A549 (cell line): ENCODE measurements around the gene IGFL3. TPM values are rescaled to one million over a fixed set of nuclear protein-coding genes. Genes with fewer than 3 reads are reported as not detected.

ENCODE experiments used
- ATAC-seq, 2 experiments: fragments of 200-7000 bp in 1 of 2; fragments of >200 bp in 1 of 2; cut with Nextera tagmentation in 1 of 2; cut with Tn5 transposase in 1 of 2; 3 replicates each; pipeline versions ENCODE4 v1.8.0 to v1.9.1; 2018 to 2020; ENCODE audit warnings: mild to moderate bottlenecking in 1 of 2, moderate library complexity in 1 of 2
- CTCF ChIA-PET: fragments of 300-600 bp; sonication (Branson Sonifier 250); formaldehyde crosslinking; extraction: SDS; loops from one replicate; lab custom pipeline; 2021; ENCODE audit warnings: antibody characterized with exemption, inconsistent platforms; lab: Yijun Ruan, JAX
- POLR2A ChIA-PET: fragments of 350-600 bp; formaldehyde crosslinking; extraction: SDS; loops from one replicate; lab custom pipeline; 2021; ENCODE audit warnings: antibody characterized with exemption, inconsistent platforms; lab: Yijun Ruan, JAX
- DNase-seq, 2 experiments: peaks; one replicate each; pipeline versions ENCODE4 v3.0.0 to v3.0.0-alpha.2; 2011 to 2016; ENCODE audit warnings: low read depth in 1 of 2, low spot score in 1 of 2
- FAIRE-seq: peaks from 2 replicates; lab custom pipeline; 2011; peaks lifted over from hg19 to GRCh38; lab: Jason Lieb, UNC
- H3K27ac ChIP-seq, 2 experiments: fragments of >200 bp; sonication (Bioruptor Twin); formaldehyde crosslinking; 3 replicates each; pipeline ENCODE4 v1.5.1; 2016 to 2017
- H3K4me1 ChIP-seq: fragments of >200 bp; sonication (Bioruptor Twin); formaldehyde crosslinking; 3 replicates; pipeline ENCODE4 v1.6.1; 2016
- H3K4me2 ChIP-seq: fragments of >200 bp; sonication (Bioruptor Twin); formaldehyde crosslinking; 3 replicates; pipeline ENCODE4 v1.6.1; 2016
- H3K4me3 ChIP-seq: fragments of >200 bp; sonication (Bioruptor Twin); formaldehyde crosslinking; 3 replicates; pipeline ENCODE4 v1.5.1; 2016
- H3K9me3 ChIP-seq: fragments of >200 bp; sonication (Bioruptor Twin); formaldehyde crosslinking; 3 replicates; pipeline ENCODE4 v1.6.1; 2016
- ATOH8 ChIP-seq: fragments of 250-450 bp; sonication (Bioruptor Pico); IDR thresholded peaks from 2 replicates; pipeline ENCODE4 v1.5.0; 2020; ENCODE audit warnings: low read depth, mild to moderate bottlenecking, moderate library complexity
- BHLHE40 ChIP-seq: IDR thresholded peaks from 2 replicates; pipeline ENCODE4 v1.6.1; 2012; ENCODE audit warnings: low read depth, low read length, inconsistent platforms
- EHF ChIP-seq: fragments of 250-450 bp; sonication (Bioruptor Pico); IDR thresholded peaks from 2 replicates; pipeline ENCODE4 v1.5.0; 2020; ENCODE audit warnings: mild to moderate bottlenecking
- EHMT2 ChIP-seq: fragments of 200-600 bp; sonication (generic); IDR thresholded peaks from 2 replicates; pipeline ENCODE4 v1.6.1; 2016; ENCODE audit warnings: antibody characterized with exemption, low read depth, mild to moderate bottlenecking, moderate library complexity
- EP300 ChIP-seq, 2 experiments: fragments of >200 bp; sonication (Bioruptor Twin); formaldehyde crosslinking; IDR thresholded peaks; 2 replicates in 1 of 2; 3 replicates in 1 of 2; pipeline ENCODE4 v1.6.1; 2016 to 2017
- HDAC2 ChIP-seq: fragments of 200-600 bp; sonication (generic); IDR thresholded peaks from 2 replicates; pipeline ENCODE4 v1.6.1; 2016
- HEYL ChIP-seq: fragments of 250-450 bp; sonication (Bioruptor Pico); IDR thresholded peaks from 2 replicates; pipeline ENCODE4 v1.8.0; 2021; ENCODE audit warnings: mild to moderate bottlenecking, moderate library complexity
- HOXA7 ChIP-seq: fragments of 250-450 bp; sonication (Bioruptor Pico); IDR thresholded peaks from 2 replicates; pipeline ENCODE4 v1.5.0; 2020; ENCODE audit warnings: mild to moderate bottlenecking, moderate library complexity
- JUN ChIP-seq, 2 experiments: fragments of >200 bp; sonication (Bioruptor Twin); formaldehyde crosslinking; IDR thresholded peaks; 2 replicates in 1 of 2; 3 replicates in 1 of 2; pipeline ENCODE4 v1.6.1; 2016 to 2017
- MAFK ChIP-seq: fragments of 450-650 bp; IDR thresholded peaks from 2 replicates; pipeline ENCODE4 v1.6.1; 2014; ENCODE audit not compliant: partially characterized antibody
- MAX ChIP-seq: IDR thresholded peaks from 2 replicates; pipeline ENCODE4 v1.6.1; 2012
- NR3C1 ChIP-seq: fragments of >200 bp; sonication (Bioruptor Twin); formaldehyde crosslinking; IDR thresholded peaks from 3 replicates; pipeline ENCODE4 v1.6.1; 2017
- PBX3 ChIP-seq: IDR thresholded peaks from 2 replicates; pipeline ENCODE4 v1.6.1; 2012
- SMC3 ChIP-seq: fragments of >200 bp; sonication (Bioruptor Twin); formaldehyde crosslinking; IDR thresholded peaks from 3 replicates; pipeline ENCODE4 v1.6.1; 2018; ENCODE audit warnings: inconsistent platforms
- WGBS: methylation state at CpG from one replicate; pipeline ENCODE4 v1.1.6; 2017; ENCODE audit errors: missing lambda C conversion rate; 5-methylcytosine and 5-hydroxymethylcytosine counted together
- polyA plus RNA-seq, 4 experiments: library from polyadenylated mRNA; depleted of rRNA in 3 of 4; stranded (reverse); fragments of >200 nt; fragmentation: RNase III in 1 of 4; extraction: RNeasy Plus Mini Kit Qiagen cat#74134 plus additional on column Dnase treatment in 1 of 4; gene quantifications; 2 replicates in 3 of 4; 3 replicates in 1 of 4; pipeline ENCODE4 v1.2.3, GENCODE V29; 2011 to 2017
- TF ChIP-seq, protein P1 (sequence below): IDR thresholded peaks from 2 replicates; pipeline ENCODE4 v1.6.1; 2012; ENCODE audit warnings: low read depth, borderline replicate concordance

Gene IGFL3
- polyA plus RNA-seq, 2 of the 4 experiments (the other 2 are of a cell fraction): 1.1 TPM; not detected in 1

GRCh38 chr19:46137915-46138473, 13.5 kb upstream of the IGFL3 start (continued):
- TF ChIP-seq PBX3: no peak

DNA sequence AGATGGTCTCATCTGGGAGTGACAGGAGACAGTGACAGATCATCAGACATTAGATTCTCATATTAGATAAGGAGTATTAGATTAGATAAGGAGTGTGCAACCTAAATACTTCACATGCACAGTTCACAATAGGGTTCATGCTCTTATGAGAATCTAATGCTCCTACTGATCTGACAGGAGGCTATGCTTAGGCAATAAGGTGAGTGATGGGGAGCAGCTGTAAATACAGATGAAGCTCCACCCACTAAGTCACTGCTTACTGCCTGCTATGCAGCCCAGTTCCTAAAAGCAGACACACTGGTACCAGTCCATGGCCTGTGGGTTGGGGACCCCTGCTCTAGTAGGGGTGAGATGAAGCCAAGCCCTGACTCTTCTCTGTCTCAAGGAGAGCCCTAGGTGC, 10.0 kb upstream of the IGFL3 start:
- no peak for DNase-seq
- peaks cover 17% of the 10 kb centered on the region for H3K9me3 ChIP-seq
- TF ChIP-seq HDAC2 (no peak), HEYL (CRISPR knock-in tag) (no peak), MAX (no peak), EP300 (IDR thresholded peaks at IDR 0.05) (no peak), JUN (IDR thresholded peaks at IDR 0.05) (no peak), EHF (CRISPR knock-in tag) (no peak), SMC3 (no peak), BHLHE40 (no peak)
- TF ChIP-seq, protein P1, sequence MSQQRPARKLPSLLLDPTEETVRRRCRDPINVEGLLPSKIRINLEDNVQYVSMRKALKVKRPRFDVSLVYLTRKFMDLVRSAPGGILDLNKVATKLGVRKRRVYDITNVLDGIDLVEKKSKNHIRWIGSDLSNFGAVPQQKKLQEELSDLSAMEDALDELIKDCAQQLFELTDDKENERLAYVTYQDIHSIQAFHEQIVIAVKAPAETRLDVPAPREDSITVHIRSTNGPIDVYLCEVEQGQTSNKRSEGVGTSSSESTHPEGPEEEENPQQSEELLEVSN: no peak
- TF ChIP-seq, all 56 proteins: peak for 0
- Histone ChIP-seq H3K4me3 (no peak overlapping the region), H3K4me2 (no peak overlapping the region), H3K27ac (peak overlapping the region; percentile 80 to 86), H3K4me1 (peaks cover 17% of the 10 kb centered on the region)
- ATAC-seq: no peak
- POLR2A ChIA-PET: no interaction called here
- CTCF ChIA-PET: interaction anchor here (0.6 to 1.5 kb wide), 4 partner anchors 54 to 381 kb away, joined by 3 to 4 read pairs (median 4); no protein-coding TSS in a partner anchor
- no peak for FAIRE-seq

DNA sequence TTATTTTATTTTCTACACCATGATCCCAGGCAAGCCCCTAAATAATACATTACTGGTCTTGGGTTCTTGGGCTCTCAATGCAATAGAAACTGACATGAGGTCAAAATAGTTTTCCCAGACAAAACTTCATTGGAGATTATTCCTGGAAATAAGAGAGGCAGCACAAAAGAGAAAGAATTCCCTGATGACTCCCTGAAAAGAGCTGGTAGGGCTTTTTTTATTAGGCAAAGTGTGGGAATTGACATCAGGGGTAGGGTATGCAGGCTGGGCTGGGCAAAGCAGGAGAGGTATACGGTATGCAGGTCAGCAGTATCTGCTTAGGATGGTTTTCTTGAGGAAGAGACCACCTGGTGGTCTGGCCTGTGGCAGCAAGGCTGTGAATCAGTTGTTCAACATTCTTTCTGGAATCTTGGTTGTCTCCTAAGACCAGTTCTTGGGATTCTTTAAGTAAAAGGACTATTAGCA, 9.3 kb upstream of the IGFL3 start:
- H3K4me3 ChIP-seq: no peak overlapping the region
- ATAC-seq (no peak; a peak in 1 of 6 replicates), DNase-seq (no peak), FAIRE-seq (no peak)
- H3K4me2 ChIP-seq: no peak overlapping the region
- TF ChIP-seq EHF (CRISPR knock-in tag) (no peak), HOXA7 (CRISPR knock-in tag) (no peak), MAFK (no peak), EP300 (IDR thresholded peaks at IDR 0.05) (no peak), EHMT2 (no peak), ATOH8 (no peak)
- 60% methylated on average over 1 of the region's 1 CpG for WGBS
- peak overlapping the region; percentile 80 to 86 for H3K27ac ChIP-seq
- peaks cover 17% of the 10 kb centered on the region for H3K9me3 ChIP-seq
- POLR2A ChIA-PET: interaction anchor here (1.0 kb wide), 1 partner anchor 14 kb away, joined by 3 read pairs; the partner anchor contains the start of gene IGFL2
- CTCF ChIA-PET: interaction anchor here (0.6 to 1.9 kb wide), 4 partner anchors 55 to 382 kb away, joined by 3 to 4 read pairs (median 4); no protein-coding TSS in a partner anchor
- H3K4me1 ChIP-seq: peaks cover 17% of the 10 kb centered on the region

DNA sequence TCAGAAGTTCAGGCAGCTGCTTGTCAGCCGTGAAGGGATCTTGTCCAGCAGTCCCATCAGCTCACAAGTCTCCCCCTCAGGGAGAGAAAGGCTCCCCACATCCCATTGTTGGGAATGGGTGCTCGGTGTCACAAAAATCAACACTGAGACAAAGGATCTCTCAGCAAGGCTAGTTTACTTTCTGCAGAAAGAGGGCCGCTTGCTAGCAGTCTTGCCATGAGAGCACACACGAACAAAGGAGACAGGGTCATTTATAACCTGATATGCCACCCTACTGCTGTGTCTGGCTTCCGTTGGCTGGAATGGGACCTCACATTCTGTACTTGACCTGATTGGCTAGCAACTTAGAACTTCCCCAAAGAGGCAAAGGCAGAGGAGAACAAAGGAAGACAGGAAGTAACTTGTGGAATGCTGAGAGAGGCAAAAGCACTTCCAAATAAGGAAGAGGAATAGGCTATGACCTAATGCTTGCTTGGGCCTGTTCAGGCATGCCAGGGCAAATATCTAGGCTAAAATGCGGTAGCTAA, 8.7 kb upstream of the IGFL3 start:
- ATAC-seq: peak in 1 of 2 experiments; percentile 63; a peak in 3 of 6 replicates
- peak; percentile 30 for TF ChIP-seq MAFK
- no peak for TF ChIP-seq NR3C1
- TF ChIP-seq, all 56 proteins: peak for 1
- peak in 1 of 2 experiments; percentile 94 for DNase-seq
- Histone ChIP-seq H3K4me2 (peak overlapping the region; percentile 25; the same call in 2 of the 3 replicates), H3K9me3 (peaks cover 17% of the 10 kb centered on the region), H3K4me3 (no peak overlapping the region), H3K4me1 (peaks cover 17% of the 10 kb centered on the region), H3K27ac (peak overlapping the region; percentile 80 to 86)
- ChIA-PET CTCF (interaction anchor here (1.5 to 1.9 kb wide), 2 partner anchors 56 to 105 kb away, joined by 4 read pairs; no protein-coding TSS in a partner anchor), POLR2A (interaction anchor here (1.0 kb wide), 1 partner anchor 15 kb away, joined by 3 read pairs; the partner anchor contains the start of gene IGFL2)
- WGBS: 60% methylated on average over 6 of the region's 6 CpGs
- FAIRE-seq: peak; percentile 63
